Measurements from ENCODE around the gene SMPD2.

- TF ChIP-seq, protein P1, sequence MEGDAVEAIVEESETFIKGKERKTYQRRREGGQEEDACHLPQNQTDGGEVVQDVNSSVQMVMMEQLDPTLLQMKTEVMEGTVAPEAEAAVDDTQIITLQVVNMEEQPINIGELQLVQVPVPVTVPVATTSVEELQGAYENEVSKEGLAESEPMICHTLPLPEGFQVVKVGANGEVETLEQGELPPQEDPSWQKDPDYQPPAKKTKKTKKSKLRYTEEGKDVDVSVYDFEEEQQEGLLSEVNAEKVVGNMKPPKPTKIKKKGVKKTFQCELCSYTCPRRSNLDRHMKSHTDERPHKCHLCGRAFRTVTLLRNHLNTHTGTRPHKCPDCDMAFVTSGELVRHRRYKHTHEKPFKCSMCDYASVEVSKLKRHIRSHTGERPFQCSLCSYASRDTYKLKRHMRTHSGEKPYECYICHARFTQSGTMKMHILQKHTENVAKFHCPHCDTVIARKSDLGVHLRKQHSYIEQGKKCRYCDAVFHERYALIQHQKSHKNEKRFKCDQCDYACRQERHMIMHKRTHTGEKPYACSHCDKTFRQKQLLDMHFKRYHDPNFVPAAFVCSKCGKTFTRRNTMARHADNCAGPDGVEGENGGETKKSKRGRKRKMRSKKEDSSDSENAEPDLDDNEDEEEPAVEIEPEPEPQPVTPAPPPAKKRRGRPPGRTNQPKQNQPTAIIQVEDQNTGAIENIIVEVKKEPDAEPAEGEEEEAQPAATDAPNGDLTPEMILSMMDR (IDR thresholded peaks at IDR 0.05; ENCODE audit: low read length), result no peak
- no peak for TF ChIP-seq EZH2 (IDR thresholded peaks at IDR 0.05; ENCODE audit: borderline replicate concordance, low read length)
Measured at GRCh38 chr6:109411034-109411433, 29.5 kb upstream of the SMPD2 start.
